IPS-18a (cell line): ENCODE measurements around the gene PPP1R1C.
"Not testable (repeated sequence)": the region's sequence is repeated elsewhere in the genome, so short reads cannot be mapped to it uniquely, and the experiment has no call there.

Experiments used
- H3K27ac ChIP-seq: one replicate; pipeline ENCODE4 v1.5.1; 2013; ENCODE audit warnings: low read length
- H3K27me3 ChIP-seq: one replicate; pipeline ENCODE4 v1.6.1; 2013; ENCODE audit warnings: mild to moderate bottlenecking, low read length; ENCODE audit not compliant: control insufficient read depth, insufficient read depth
- H3K36me3 ChIP-seq: one replicate; pipeline ENCODE4 v1.6.1; 2013; ENCODE audit warnings: low read depth, low read length; ENCODE audit not compliant: control insufficient read depth
- H3K4me1 ChIP-seq: one replicate; pipeline ENCODE4 v1.6.1; 2013; ENCODE audit warnings: low read depth, low read length; ENCODE audit not compliant: control insufficient read depth
- H3K4me3 ChIP-seq: one replicate; pipeline ENCODE4 v1.5.1; 2013; ENCODE audit warnings: low read length
- H3K9ac ChIP-seq: one replicate; pipeline ENCODE4 v1.6.1; 2013; ENCODE audit warnings: mild to moderate bottlenecking, low read length, moderate library complexity
- H3K9me3 ChIP-seq: one replicate; pipeline ENCODE4 v1.6.1; 2013; ENCODE audit warnings: low read depth, low read length; ENCODE audit not compliant: control insufficient read depth

Gene PPP1R1C

DNA sequence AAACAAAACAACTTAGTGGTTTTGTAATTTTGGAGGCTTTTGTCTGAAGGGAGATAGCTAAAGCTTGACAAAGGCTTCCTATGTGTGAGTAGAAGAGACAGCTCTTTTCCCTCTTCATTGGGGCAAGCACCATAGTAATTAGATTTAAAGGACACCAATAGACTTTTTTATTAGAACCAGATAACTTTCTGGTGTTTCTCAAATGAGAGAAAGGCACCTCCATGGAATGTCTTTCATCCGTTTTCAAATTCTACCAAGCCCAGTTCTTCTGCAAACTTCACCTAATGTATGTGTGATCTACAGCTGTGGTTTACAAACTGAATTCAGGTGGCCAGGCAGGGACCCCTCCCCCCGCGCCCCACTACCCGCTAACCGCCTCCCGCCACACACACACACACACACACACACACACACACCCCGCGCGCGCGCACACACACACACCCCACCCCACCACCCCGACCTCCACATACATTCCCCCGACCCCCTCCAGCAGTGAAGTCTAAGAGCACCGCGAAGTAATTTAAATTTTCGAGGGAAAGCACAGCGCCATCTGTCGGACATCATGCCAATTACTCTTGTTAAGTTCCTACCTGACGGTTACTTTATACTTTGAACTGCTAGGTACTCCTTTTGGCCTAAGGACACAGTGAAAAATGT lies 31.6 kb upstream of the PPP1R1C start:
- H3K27me3 ChIP-seq: no peaks in the 10 kb centered on the region
- no peaks in the 10 kb centered on the region for H3K9me3 ChIP-seq
- H3K36me3 ChIP-seq: no peaks in the 10 kb centered on the region
- H3K27ac ChIP-seq: no peak overlapping the region
- H3K9ac ChIP-seq: no peak overlapping the region
- no peaks in the 10 kb centered on the region for H3K4me1 ChIP-seq
- H3K4me3 ChIP-seq: peak overlapping the region; percentile 53

DNA sequence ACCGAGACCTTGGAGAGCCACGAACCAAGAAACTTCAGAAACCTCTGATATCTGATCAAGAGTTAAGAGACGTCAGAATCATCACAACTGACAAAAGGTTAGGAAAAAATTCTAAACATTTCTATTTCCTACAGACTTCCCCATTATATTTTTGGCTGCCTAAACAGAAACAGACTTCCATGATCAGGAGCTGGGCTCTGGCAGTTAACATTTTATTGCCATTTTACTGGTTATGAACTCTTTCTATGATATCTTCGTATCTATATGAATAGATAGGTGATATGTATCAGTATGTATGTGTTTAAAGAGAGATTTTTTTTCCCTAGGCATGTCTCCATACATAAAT lies 31.1 kb upstream of the PPP1R1C start:
- Histone ChIP-seq H3K27me3 (no peaks in the 10 kb centered on the region), H3K4me1 (no peaks in the 10 kb centered on the region), H3K9ac (no peak overlapping the region), H3K27ac (no peak overlapping the region), H3K4me3 (peak overlapping the region; percentile 53), H3K36me3 (no peaks in the 10 kb centered on the region), H3K9me3 (no peaks in the 10 kb centered on the region)

DNA sequence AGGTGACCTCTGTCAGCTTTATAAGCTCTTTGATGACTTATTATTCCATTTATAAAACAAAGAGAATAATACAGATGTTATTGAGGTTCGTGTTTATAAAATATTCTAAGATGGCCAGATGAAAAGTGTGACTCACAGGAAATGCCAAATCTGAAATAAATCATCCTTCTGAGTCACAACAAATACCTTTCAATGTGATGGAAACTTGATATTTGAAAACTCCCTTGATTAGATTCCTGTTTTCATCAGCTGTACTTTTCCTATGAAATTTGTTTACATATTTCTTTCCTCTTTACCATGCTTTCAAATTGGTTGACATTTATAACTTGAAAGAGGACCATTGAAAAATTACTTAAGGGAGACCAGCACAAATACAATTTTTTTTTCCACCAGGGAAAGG lies 30.6 kb upstream of the PPP1R1C start:
- H3K27ac ChIP-seq: no peak overlapping the region
- H3K27me3 ChIP-seq: no peaks in the 10 kb centered on the region
- H3K4me1 ChIP-seq: no peaks in the 10 kb centered on the region
- no peaks in the 10 kb centered on the region for H3K36me3 ChIP-seq
- H3K4me3 ChIP-seq: no peak overlapping the region
- no peaks in the 10 kb centered on the region for H3K9me3 ChIP-seq
- H3K9ac ChIP-seq: no peak overlapping the region

DNA sequence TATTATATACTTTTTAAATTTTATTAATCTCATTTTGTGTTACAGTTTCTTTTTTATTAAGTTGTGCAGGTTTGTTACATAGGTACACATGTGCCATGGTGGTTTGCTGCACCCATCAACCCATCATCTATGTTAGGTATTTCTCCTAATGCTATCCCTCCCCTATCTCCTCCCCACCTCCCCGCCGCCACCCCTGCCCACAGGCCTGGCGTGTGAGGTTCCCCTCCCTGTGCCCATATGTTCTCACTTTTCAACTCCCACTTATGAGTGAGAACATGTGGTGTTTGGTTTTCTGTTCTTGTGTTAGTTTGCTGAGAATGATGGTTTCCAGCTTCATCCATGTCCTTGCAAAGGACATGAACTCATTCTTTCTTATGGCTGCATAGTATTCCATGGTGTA lies 29.8 kb upstream of the PPP1R1C start:
- H3K27me3 ChIP-seq, H3K9me3 ChIP-seq, H3K4me3 ChIP-seq, H3K9ac ChIP-seq, H3K4me1 ChIP-seq, H3K27ac ChIP-seq, H3K36me3 ChIP-seq: not testable (repeated sequence)

DNA sequence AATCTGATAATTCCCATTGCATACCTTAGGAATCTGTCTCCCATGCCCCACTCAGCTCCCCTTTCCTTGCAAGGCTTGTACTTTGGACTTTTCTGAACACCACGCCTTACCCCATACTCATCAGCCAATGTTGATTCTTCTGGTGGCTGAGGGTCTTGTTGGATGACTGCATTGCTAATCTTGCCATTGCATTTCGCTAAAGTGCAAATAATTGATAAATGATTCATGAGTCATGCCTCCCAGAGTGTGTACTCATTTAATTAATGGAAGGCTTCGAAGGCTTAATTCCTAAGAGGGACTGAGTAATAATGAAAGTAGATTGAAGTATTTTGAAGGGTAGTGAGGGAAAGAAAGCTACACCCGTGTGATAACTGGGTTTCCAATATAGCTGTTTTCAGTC lies 28.0 kb upstream of the PPP1R1C start:
- no peak overlapping the region for H3K27ac ChIP-seq
- no peak overlapping the region for H3K9ac ChIP-seq
- no peaks in the 10 kb centered on the region for H3K9me3 ChIP-seq
- H3K27me3 ChIP-seq: no peaks in the 10 kb centered on the region
- no peaks in the 10 kb centered on the region for H3K4me1 ChIP-seq
- H3K36me3 ChIP-seq: no peaks in the 10 kb centered on the region
- H3K4me3 ChIP-seq: no peak overlapping the region

DNA sequence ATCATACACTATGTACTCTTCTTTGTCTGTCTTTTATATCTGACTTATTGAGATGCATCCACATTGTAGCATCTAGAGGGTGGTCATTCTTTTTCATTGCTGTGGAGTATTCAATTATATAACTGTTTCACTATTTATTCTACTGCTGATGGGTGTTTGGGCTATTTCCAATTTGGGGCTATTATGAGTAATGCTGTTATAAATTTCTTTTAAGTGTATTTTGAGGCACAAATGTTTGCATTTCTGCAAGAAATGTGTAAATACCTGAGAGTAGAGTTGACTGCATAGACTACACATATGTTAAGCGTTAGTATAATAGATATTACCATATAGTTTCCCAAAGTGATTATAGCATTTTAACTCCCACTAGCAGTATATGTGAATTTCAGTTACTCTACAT lies 26.9 kb upstream of the PPP1R1C start:
- H3K9ac ChIP-seq: no peak overlapping the region
- H3K36me3 ChIP-seq: no peaks in the 10 kb centered on the region
- H3K27ac ChIP-seq: no peak overlapping the region
- H3K4me1 ChIP-seq: no peaks in the 10 kb centered on the region
- H3K27me3 ChIP-seq: no peaks in the 10 kb centered on the region
- no peaks in the 10 kb centered on the region for H3K9me3 ChIP-seq
- no peak overlapping the region for H3K4me3 ChIP-seq

DNA sequence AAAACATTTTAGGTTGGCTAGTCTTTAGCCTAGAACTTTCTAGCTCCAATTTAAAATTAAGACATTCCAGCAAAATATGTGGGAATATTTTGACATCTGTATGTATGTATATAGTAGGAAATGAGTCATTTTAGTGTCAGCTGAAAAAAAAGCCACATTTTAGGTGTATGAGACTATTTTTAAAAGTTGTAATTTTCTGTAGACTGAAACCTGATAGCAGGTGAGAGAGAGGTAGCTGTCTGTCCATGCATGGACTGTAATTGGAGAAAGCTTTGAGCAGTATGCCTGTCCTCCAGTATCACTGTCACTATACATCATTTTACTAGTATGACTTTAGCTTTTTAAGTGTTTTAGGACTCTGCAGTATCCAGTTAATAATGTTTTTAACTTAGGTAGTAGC lies 26.1 kb upstream of the PPP1R1C start:
- no peak overlapping the region for H3K27ac ChIP-seq
- H3K4me1 ChIP-seq: no peaks in the 10 kb centered on the region
- H3K27me3 ChIP-seq: no peaks in the 10 kb centered on the region
- no peak overlapping the region for H3K4me3 ChIP-seq
- H3K9ac ChIP-seq: no peak overlapping the region
- no peaks in the 10 kb centered on the region for H3K36me3 ChIP-seq
- H3K9me3 ChIP-seq: no peaks in the 10 kb centered on the region

DNA sequence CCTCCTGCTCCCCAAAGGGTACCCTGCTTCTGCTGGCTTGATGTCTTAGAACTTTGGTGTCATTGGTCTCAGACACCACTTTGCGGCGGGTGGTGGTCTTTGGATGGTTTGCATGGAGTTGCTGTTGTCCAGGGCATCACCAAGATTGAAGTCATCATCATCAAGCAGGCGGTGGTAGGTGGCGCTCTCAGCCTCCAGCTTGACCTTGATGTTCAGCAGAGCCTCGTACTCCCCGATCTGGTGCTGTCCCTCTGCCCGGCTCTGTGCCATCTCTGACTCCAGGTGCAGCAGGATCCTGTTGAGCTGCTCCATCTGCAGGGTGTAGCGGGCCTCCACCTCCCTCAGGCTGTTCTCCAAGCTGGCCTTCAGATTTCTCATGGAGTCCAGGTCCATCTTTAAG lies 24.5 kb upstream of the PPP1R1C start:
- not testable (repeated sequence) for H3K27ac ChIP-seq, H3K9me3 ChIP-seq, H3K9ac ChIP-seq, H3K4me1 ChIP-seq, H3K36me3 ChIP-seq, H3K27me3 ChIP-seq, H3K4me3 ChIP-seq

DNA sequence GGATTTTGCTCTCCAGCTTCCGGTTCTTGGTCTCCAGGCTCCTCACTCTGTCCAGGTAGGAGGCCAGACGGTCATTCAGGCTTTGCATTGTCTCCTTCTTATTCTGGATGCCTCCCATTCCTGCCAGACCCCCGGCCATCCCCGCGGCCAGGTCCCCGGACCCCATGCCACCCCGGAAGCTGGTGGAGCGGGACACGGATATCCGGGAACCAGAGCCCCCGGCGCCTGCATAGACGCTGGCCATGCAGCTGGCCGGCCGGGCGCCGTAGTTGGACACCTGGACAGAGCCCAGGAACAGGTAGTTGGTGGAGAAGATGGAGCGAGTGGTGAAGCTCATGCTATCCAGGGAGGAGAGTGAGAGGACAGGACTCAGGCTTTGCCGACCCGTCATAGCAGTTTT lies 23.5 kb upstream of the PPP1R1C start:
- H3K27me3 ChIP-seq: no peaks in the 10 kb centered on the region
- no peaks in the 10 kb centered on the region for H3K9me3 ChIP-seq
- H3K9ac ChIP-seq: no peak overlapping the region
- H3K4me1 ChIP-seq: no peaks in the 10 kb centered on the region
- no peak overlapping the region for H3K4me3 ChIP-seq
- no peak overlapping the region for H3K27ac ChIP-seq
- no peaks in the 10 kb centered on the region for H3K36me3 ChIP-seq

DNA sequence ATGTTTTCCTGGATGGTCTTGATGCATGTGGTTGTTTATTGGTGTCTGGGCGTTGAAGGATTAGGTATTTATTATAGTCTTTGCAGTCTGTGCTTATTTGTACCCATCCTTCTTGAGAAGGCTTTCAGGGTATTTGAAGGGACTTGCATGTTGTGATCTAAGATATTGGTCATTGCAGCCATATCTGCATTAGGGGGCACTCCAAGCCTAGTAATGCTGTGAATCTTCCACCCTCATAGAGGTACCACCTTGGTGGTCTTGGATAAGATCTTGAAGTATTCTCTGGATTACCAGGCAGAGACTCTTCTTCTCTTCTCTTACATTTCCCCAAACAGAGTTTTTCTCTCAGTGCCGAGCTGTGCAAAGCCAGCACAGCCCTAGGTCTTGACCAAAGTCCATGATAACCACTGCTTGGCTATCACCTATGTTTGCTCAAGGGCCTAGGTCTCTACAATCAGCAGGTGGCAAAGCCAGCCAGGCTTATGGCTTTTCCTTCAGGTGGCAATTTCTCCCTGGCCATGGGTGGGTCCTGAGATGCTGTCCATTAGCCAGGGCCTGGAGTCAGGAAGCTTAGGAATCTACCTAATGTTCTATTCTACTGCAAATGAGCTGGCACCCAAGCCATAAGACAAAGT lies 15.4 kb upstream of the PPP1R1C start:
- Histone ChIP-seq H3K27ac (no peak overlapping the region), H3K9me3 (no peaks in the 10 kb centered on the region), H3K9ac (no peak overlapping the region), H3K36me3 (no peaks in the 10 kb centered on the region), H3K27me3 (no peaks in the 10 kb centered on the region), H3K4me3 (no peak overlapping the region), H3K4me1 (no peaks in the 10 kb centered on the region)

DNA sequence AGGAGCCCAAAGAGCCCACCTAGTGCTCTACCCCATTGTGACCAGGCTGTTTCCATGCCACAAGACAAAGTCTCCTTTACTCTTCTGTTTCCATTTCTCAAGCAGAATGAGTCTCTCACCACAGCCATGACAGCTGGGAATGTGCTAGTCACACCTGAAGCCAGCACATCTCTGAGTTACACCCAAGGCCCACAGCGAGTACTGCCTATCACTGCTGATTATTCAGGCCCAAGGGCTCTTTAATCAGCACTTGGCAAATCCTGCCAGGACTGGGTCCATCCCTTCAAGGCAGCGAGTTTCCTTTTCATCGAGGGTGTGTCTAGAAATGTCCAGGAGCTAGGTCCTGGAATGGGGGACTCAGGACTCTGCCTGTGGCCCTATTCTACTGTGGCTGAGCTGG lies 14.6 kb upstream of the PPP1R1C start:
- Histone ChIP-seq H3K9me3 (no peaks in the 10 kb centered on the region), H3K4me3 (no peak overlapping the region), H3K27me3 (no peaks in the 10 kb centered on the region), H3K9ac (no peak overlapping the region), H3K36me3 (no peaks in the 10 kb centered on the region), H3K27ac (no peak overlapping the region), H3K4me1 (no peaks in the 10 kb centered on the region)

DNA sequence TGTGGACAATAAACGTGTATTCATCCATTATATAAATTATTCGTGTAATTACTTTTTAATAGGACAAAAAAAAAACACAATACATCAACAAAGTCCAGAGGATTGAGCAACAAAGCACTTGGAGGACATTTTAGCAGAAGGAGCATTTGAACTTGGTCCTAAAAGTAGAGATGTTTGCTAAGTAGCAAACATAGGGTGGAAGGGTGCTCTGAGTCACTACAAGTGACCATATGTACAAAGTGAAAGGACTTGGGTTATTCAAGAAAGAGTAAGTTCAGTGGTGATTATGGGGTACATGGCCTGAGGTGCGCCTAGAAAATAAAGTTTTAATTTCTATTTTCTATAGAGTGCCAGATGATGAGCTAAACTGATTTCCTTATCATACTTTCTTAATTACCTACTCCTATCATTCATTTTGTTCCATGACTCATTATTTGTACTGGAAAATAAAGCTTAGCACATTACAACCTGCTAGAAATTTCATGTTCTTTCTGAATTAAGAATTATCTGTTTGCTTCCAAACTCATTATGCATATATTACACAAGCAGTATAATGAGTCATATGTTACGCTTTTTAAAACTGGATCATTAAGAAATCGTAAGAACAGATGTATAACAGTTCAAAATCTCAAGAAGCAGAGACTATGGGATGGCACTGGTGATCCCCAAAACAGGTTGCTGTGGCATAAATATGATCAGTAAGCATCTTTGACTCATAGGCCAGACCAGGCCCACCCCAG lies 13.1 kb upstream of the PPP1R1C start:
- Histone ChIP-seq H3K9ac (no peak overlapping the region), H3K4me3 (no peak overlapping the region), H3K9me3 (no peaks in the 10 kb centered on the region), H3K36me3 (no peaks in the 10 kb centered on the region), H3K27ac (no peak overlapping the region), H3K4me1 (no peaks in the 10 kb centered on the region), H3K27me3 (no peaks in the 10 kb centered on the region)
